Suprapubic skin (tissue), 4 donors: Measurements from ENCODE around the gene PCMTD2. TPM values are rescaled to one million over a fixed set of nuclear protein-coding genes. Genes with fewer than 3 reads are reported as not detected.

Source experiments
- DNase-seq, 2 donors: peaks; one replicate each; pipeline ENCODE4 v3.0.0-alpha.2; 2019; ENCODE audit warnings: low spot score in 2 of 2
- H3K27ac ChIP-seq: fragments of 200-600 bp; sonication (generic); one replicate; pipeline ENCODE4 v1.5.1; 2019
- H3K27me3 ChIP-seq: fragments of 200-600 bp; sonication (generic); one replicate; pipeline ENCODE4 v1.5.1; 2019
- H3K36me3 ChIP-seq: fragments of 200-600 bp; sonication (generic); one replicate; pipeline ENCODE4 v1.5.1; 2019
- H3K4me1 ChIP-seq: fragments of 200-600 bp; sonication (generic); one replicate; pipeline ENCODE4 v1.5.1; 2019
- H3K4me3 ChIP-seq: fragments of 200-600 bp; sonication (generic); one replicate; pipeline ENCODE4 v1.5.1; 2019; ENCODE audit warnings: mild to moderate bottlenecking
- H3K9me3 ChIP-seq: fragments of 200-600 bp; sonication (generic); one replicate; pipeline ENCODE4 v1.5.1; 2019
- EP300 ChIP-seq: sonication (generic); formaldehyde crosslinking; IDR thresholded peaks from one replicate; pipeline ENCODE4 v1.6.1; 2017; ENCODE audit warnings: antibody characterized with exemption
- POLR2A ChIP-seq, 2 donors: fragments of 450-650 bp; IDR thresholded peaks; one replicate each; pipeline ENCODE4 v1.6.1; 2017; ENCODE audit warnings: antibody characterized with exemption in 2 of 2, mild to moderate bottlenecking in 2 of 2, moderate library complexity in 2 of 2
- POLR2AphosphoS5 ChIP-seq, 3 donors: sonication (generic); formaldehyde crosslinking; IDR thresholded peaks; one replicate each; pipeline ENCODE4 v1.6.1; 2017; ENCODE audit warnings: antibody characterized with exemption in 3 of 3
- WGBS: methylation state at CpG from one replicate; pipeline ENCODE4 v1.1.5; 2018; 5-methylcytosine and 5-hydroxymethylcytosine counted together
- total RNA-seq, 4 donors: library from RNA; depleted of rRNA; stranded (reverse); fragments of >200 nt; gene quantifications; one replicate each; pipeline ENCODE4 v1.1.0, GENCODE V29; 2016
- TF ChIP-seq, protein P1 (sequence below), 2 donors: fragments of 200-600 bp in 1 of 2; fragments of 450-650 bp in 1 of 2; sonication (generic) in 1 of 2; IDR thresholded peaks; one replicate each; pipeline ENCODE4 v1.5.1; 2016 to 2019; ENCODE audit warnings: antibody characterized with exemption in 2 of 2, mild to moderate bottlenecking in 1 of 2, moderate library complexity in 1 of 2

Gene PCMTD2
- total RNA-seq, 4 donors from 2014 or later: 102 to 245 (median 147) TPM

DNA sequence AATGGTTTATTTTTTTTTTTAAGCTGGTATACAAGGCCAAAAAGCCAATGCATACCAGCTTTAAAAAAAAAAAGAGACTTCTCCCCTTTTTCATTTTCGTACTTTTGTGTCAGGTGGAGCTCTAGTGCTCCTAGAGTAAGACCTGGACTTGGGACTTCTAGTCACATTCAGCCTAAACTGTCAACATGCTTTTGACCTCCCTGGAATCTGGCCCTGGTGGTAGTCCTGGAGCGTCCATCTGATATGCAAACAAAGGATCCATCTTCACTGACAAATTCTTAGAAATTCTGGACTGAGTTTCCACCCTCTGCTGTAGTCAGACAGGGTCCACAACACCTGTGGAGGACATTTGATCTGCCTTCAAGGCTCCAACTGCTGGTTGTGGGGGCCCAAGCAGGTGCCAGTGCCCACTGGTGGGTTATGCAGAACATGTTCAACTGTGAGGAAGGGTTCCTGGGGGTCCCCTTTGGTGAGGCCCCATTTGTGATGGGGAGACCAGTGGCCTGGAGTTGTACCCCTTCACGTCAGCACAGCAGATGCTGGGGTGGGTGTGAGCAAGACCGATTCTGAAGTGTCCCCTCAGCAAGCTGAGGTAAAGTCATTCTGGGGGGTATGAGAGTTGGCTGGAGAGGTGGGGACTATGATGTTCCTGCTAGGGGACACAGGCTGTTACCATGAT lies 12.6 kb upstream of the PCMTD2 start:
- Histone ChIP-seq H3K9me3 (no peaks in the 10 kb centered on the region), H3K36me3 (no peaks in the 10 kb centered on the region), H3K4me1 (no peaks in the 10 kb centered on the region), H3K4me3 (no peak overlapping the region), H3K27me3 (peaks cover 29% of the 10 kb centered on the region), H3K27ac (no peak overlapping the region)
- whole genome bisulfite sequencing: 92% methylated on average over 4 of the region's 4 CpGs
- TF ChIP-seq POLR2AphosphoS5 (IDR thresholded peaks at IDR 0.05) (no peak), POLR2A (IDR thresholded peaks at IDR 0.05) (no peak), EP300 (no peak)
- TF ChIP-seq, protein P1, sequence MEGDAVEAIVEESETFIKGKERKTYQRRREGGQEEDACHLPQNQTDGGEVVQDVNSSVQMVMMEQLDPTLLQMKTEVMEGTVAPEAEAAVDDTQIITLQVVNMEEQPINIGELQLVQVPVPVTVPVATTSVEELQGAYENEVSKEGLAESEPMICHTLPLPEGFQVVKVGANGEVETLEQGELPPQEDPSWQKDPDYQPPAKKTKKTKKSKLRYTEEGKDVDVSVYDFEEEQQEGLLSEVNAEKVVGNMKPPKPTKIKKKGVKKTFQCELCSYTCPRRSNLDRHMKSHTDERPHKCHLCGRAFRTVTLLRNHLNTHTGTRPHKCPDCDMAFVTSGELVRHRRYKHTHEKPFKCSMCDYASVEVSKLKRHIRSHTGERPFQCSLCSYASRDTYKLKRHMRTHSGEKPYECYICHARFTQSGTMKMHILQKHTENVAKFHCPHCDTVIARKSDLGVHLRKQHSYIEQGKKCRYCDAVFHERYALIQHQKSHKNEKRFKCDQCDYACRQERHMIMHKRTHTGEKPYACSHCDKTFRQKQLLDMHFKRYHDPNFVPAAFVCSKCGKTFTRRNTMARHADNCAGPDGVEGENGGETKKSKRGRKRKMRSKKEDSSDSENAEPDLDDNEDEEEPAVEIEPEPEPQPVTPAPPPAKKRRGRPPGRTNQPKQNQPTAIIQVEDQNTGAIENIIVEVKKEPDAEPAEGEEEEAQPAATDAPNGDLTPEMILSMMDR (IDR thresholded peaks at IDR 0.05): no peak
- peak in 1 of 2 donors; percentile 38 for DNase-seq

DNA sequence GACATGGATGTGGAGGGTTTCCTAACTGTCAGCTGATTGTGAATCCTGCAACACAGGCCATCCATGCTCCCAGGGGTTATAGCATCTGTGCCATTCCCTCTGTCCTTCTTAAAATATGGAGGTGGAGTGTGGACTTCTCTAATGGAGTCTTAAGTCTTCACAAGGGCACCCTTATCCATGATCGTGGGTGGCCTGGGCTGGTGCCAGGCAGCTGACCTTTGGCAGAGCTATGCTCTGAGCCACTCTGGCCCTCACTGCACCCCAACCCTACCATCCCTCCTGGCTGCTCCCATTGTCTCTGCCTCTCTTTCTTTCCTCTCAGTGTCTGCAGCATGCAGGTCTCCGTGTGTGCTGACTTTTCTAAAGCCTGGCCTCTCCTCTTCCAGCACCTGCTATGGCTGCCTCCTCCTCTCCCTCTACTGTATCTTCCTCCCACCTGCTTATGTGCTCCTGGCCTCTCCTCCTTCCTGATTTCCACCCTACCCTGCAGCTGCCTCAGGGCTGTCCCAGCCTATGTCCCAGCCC lies 11.2 kb upstream of the PCMTD2 start:
- DNase-seq: peak in 1 of 2 donors; percentile 48
- WGBS: 81% methylated on average over 2 of the region's 2 CpGs
- Histone ChIP-seq H3K9me3 (no peaks in the 10 kb centered on the region), H3K27ac (no peak overlapping the region), H3K4me3 (no peak overlapping the region), H3K27me3 (peaks cover 32% of the 10 kb centered on the region), H3K4me1 (no peaks in the 10 kb centered on the region), H3K36me3 (no peaks in the 10 kb centered on the region)
- no peak for TF ChIP-seq POLR2AphosphoS5 (IDR thresholded peaks at IDR 0.05)
- TF ChIP-seq, protein P1 (IDR thresholded peaks at IDR 0.05): no peak
- no peak for TF ChIP-seq POLR2A (IDR thresholded peaks at IDR 0.05)
- no peak for TF ChIP-seq EP300

DNA sequence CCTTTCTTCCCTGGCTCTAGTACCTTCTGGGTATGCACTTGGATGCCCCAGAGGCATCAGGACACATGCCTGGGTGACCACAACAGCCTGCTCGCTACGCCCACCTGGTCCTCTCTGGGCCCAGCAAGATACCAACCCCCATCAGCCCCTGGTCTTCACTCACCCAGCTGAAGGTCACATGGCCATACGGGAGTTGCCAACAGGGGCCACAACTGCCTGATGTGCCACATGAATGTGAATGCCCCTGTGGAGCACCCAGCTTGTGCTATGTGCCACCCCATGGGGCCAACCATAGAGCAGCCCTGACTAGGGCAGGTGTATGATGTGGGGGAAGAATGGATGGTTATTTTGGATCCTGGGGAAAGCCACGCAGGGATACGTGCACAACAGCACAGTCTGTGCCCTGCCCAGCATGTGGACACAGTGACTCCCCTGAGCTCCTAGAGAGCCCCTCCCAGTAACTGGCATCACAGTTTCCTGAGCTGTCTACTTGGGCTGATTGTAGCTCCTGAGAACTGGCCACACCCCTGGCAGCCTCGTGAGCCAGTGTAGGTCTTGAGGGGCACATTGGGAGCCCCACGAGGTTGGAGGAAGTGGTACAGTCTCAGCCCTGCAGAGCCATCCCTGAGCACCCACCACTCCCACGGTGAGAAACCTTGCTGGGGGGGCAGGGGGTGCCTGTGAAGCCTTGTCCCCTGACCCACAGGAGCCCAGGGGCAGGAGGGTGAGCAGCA lies 10.5 kb upstream of the PCMTD2 start:
- peak in 1 of 2 donors; percentile 47 for DNase-seq
- Histone ChIP-seq H3K4me1 (no peaks in the 10 kb centered on the region), H3K27me3 (peaks cover 32% of the 10 kb centered on the region), H3K9me3 (no peaks in the 10 kb centered on the region), H3K27ac (no peak overlapping the region), H3K36me3 (no peaks in the 10 kb centered on the region), H3K4me3 (no peak overlapping the region)
- TF ChIP-seq EP300 (no peak), POLR2A (IDR thresholded peaks at IDR 0.05) (no peak), POLR2AphosphoS5 (IDR thresholded peaks at IDR 0.05) (no peak)
- TF ChIP-seq, protein P1 (IDR thresholded peaks at IDR 0.05): no peak
- whole genome bisulfite sequencing: 76% methylated on average over 5 of the region's 8 CpGs

DNA sequence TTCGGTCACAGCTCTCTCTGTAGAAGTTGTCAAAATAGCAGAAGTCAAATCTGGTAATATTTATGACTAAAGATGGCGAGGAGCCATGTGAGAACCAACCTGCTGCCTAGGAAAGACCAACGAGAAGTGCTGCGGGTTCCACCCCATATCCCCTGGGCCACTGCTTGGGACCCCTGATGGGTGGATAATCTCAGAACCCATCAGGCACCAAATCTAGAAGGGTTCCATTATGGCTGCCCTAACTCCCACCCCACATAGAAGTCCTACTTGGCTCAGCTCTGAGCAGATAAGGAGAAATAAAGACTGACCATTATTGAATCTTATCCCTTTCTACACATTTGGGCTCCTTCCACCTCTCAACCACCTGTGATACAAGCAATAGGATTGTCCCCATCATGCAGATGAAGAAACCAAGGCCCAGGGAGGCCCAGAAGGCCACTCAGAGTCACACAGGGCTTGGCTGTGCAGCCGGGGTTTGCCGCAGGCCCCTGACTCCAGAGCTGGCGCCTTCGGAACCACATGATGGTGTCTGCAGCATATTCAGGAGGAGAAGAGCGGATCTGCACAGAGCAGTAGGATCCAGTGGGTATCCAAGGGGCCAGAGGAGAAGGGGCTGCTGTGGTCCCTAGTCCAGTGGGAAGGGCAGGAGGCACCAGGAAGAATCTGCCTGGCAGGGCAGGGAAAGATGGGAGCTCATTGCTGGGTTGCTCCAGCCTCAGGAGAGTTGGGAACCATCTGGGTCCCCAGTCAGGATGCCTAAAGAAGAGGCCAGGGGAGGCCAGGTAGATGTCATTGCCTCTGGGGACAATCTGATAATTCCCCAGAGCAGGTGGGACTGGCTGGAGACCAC lies 9.6 kb upstream of the PCMTD2 start:
- no peaks in the 10 kb centered on the region for H3K4me1 ChIP-seq
- 88% methylated on average over 9 of the region's 9 CpGs for WGBS
- no peak overlapping the region for H3K27ac ChIP-seq
- DNase-seq: peak in 1 of 2 donors; percentile 40
- no peak for TF ChIP-seq EP300
- TF ChIP-seq, protein P1 (IDR thresholded peaks at IDR 0.05): no peak
- no peak for TF ChIP-seq POLR2A (IDR thresholded peaks at IDR 0.05)
- no peak for TF ChIP-seq POLR2AphosphoS5 (IDR thresholded peaks at IDR 0.05)
- H3K36me3 ChIP-seq: no peaks in the 10 kb centered on the region
- peaks cover 32% of the 10 kb centered on the region for H3K27me3 ChIP-seq
- no peak overlapping the region for H3K4me3 ChIP-seq
- H3K9me3 ChIP-seq: no peaks in the 10 kb centered on the region
